SK-N-SH (cell line): ENCODE results near the gene MBD3. TPM values are rescaled to one million over a fixed set of nuclear protein-coding genes. Genes with fewer than 3 reads are reported as not detected.

ENCODE experiments used
- CTCF ChIA-PET: fragments of 300-600, 350-600 bp; formaldehyde crosslinking; extraction: SDS; loops from one replicate; lab custom pipeline; 2021; lab: Yijun Ruan, JAX
- POLR2A ChIA-PET: fragments of 350-600 bp; sonication (Branson Sonifier 250); formaldehyde crosslinking; extraction: SDS; loops from one replicate; lab custom pipeline; 2020; ENCODE audit warnings: antibody characterized with exemption, inconsistent platforms; lab: Yijun Ruan, JAX
- DNase-seq: peaks from one replicate; pipeline ENCODE4 v3.0.0; 2012
- H2AFZ ChIP-seq: fragments of 200-600 bp; sonication (generic); 2 replicates; pipeline ENCODE4 v1.8.1; 2016; ENCODE audit warnings: antibody characterized with exemption, mild to moderate bottlenecking, low read depth
- H3F3A ChIP-seq: fragments of 200-600 bp; sonication (generic); replicated peaks from 2 replicates; pipeline ENCODE3; 2016; ENCODE audit warnings: antibody characterized with exemption, mild to moderate bottlenecking; ENCODE audit not compliant: insufficient read depth
- H3K27ac ChIP-seq, 2 experiments: fragments of 200-500 bp in 1 of 2; fragments of 200-600 bp in 1 of 2; sonication (Bioruptor generic) in 1 of 2; sonication (generic), shearing (Covaris generic) in 1 of 2; 2 replicates each; pipeline versions ENCODE4 v1.5.1 to v1.6.1; 2014 to 2016; ENCODE audit warnings: low read depth in 2 of 2, inconsistent platforms in 1 of 2, low read length in 1 of 2, mild to moderate bottlenecking in 1 of 2, mixed read lengths in 1 of 2
- H3K27me3 ChIP-seq: fragments of 200-600 bp; sonication (generic), shearing (Covaris generic); 2 replicates; pipeline ENCODE4 v1.6.1; 2016; ENCODE audit warnings: mixed run types; ENCODE audit not compliant: insufficient read depth
- H3K36me3 ChIP-seq, 2 experiments: fragments of 200-500 bp in 1 of 2; fragments of 200-600 bp in 1 of 2; sonication (Bioruptor generic) in 1 of 2; sonication (generic) in 1 of 2; replicated peaks in 1 of 2; 2 replicates each; pipeline versions ENCODE3 to v1.5.1; 2014 to 2016; ENCODE audit warnings: low read length in 1 of 2, mild to moderate bottlenecking in 1 of 2; ENCODE audit not compliant: insufficient read depth in 2 of 2, control insufficient read depth in 1 of 2
- H3K4me1 ChIP-seq, 2 experiments: fragments of 200-500 bp in 1 of 2; fragments of 200-600 bp in 1 of 2; sonication (Bioruptor generic) in 1 of 2; sonication (generic), shearing (Covaris generic) in 1 of 2; 2 replicates each; pipeline versions ENCODE4 v1.5.1 to v1.6.1; 2014 to 2016; ENCODE audit warnings: low read depth in 1 of 2, low read length in 1 of 2, mixed run types in 1 of 2; ENCODE audit not compliant: insufficient read depth in 2 of 2, control insufficient read depth in 1 of 2
- H3K4me2 ChIP-seq: fragments of 200-600 bp; sonication (generic), shearing (Covaris generic); 2 replicates; pipeline ENCODE4 v1.6.1; 2017; ENCODE audit warnings: mixed run types
- H3K4me3 ChIP-seq, 2 experiments: fragments of 200-500 bp in 1 of 2; fragments of 200-600 bp in 1 of 2; sonication (Bioruptor generic) in 1 of 2; sonication (generic), shearing (Covaris generic) in 1 of 2; 2 replicates each; pipeline versions ENCODE4 v1.5.1 to v1.8.1; 2014 to 2016; ENCODE audit warnings: low read depth in 2 of 2, inconsistent platforms in 1 of 2, low read length in 1 of 2, mild to moderate bottlenecking in 1 of 2, mixed read lengths in 1 of 2, moderate library complexity in 1 of 2
- H3K79me2 ChIP-seq: fragments of 200-600 bp; sonication (generic); 2 replicates; pipeline ENCODE4 v1.8.1; 2017; ENCODE audit warnings: mild to moderate bottlenecking; ENCODE audit not compliant: insufficient read depth
- H3K9ac ChIP-seq: fragments of 200-600 bp; sonication (generic); 2 replicates; pipeline ENCODE4 v1.6.1; 2017; ENCODE audit warnings: mixed run types
- H3K9me2 ChIP-seq: fragments of 200-600 bp; sonication (generic); 2 replicates; pipeline ENCODE4 v1.6.1; 2017; ENCODE audit warnings: mixed run types
- H3K9me3 ChIP-seq: fragments of 200-600 bp; sonication (generic); 2 replicates; pipeline ENCODE4 v1.6.1; 2017; ENCODE audit warnings: mixed run types, mild to moderate bottlenecking, moderate library complexity
- H4K20me1 ChIP-seq: fragments of 200-600 bp; sonication (generic); 2 replicates; pipeline ENCODE4 v1.6.1; 2017; ENCODE audit warnings: mild to moderate bottlenecking, mixed run types; ENCODE audit not compliant: insufficient read depth
- CHD2 ChIP-seq: fragments of 150-350 bp; IDR thresholded peaks from 2 replicates; pipeline ENCODE4 v1.6.1; 2018; ENCODE audit warnings: low read length; ENCODE audit not compliant: partially characterized antibody
- ELF1 ChIP-seq: IDR thresholded peaks from 2 replicates; pipeline ENCODE4 v1.4.0; 2012
- EP300 ChIP-seq, 2 experiments: IDR thresholded peaks; 2 replicates each; pipeline versions ENCODE4 v1.4.0 to v1.6.1; 2012; ENCODE audit warnings: borderline replicate concordance in 1 of 2, low read depth in 1 of 2, low read length in 1 of 2
- EZH2phosphoT487 ChIP-seq: fragments of 200-600 bp; sonication (generic); IDR thresholded peaks from 2 replicates; pipeline ENCODE4 v1.6.1; 2017; ENCODE audit warnings: low read depth, mixed run types, mild to moderate bottlenecking, antibody characterized with exemption, moderate library complexity, borderline replicate concordance
- FOXJ3 ChIP-seq: sonication (generic); formaldehyde crosslinking; IDR thresholded peaks from 2 replicates; pipeline ENCODE4 v1.5.1; 2020; ENCODE audit warnings: mild to moderate bottlenecking, missing genetic modification reagents
- FOXM1 ChIP-seq: IDR thresholded peaks from 2 replicates; pipeline ENCODE4 v1.4.0; 2012; ENCODE audit warnings: low read depth, mild to moderate bottlenecking
- IRF3 ChIP-seq: fragments of 150-350 bp; IDR thresholded peaks from 2 replicates; pipeline ENCODE4 v1.6.1; 2016; ENCODE audit warnings: mild to moderate bottlenecking, low read depth, low read length
- MEF2A ChIP-seq: IDR thresholded peaks from 2 replicates; pipeline ENCODE4 v1.4.0; 2012; ENCODE audit warnings: low read depth, borderline replicate concordance
- POLR2AphosphoS5 ChIP-seq: IDR thresholded peaks from 2 replicates; pipeline ENCODE4 v1.6.1; 2012; ENCODE audit warnings: low read depth, low read length
- RCOR1 ChIP-seq: fragments of 150-350 bp; IDR thresholded peaks from 2 replicates; pipeline ENCODE4 v1.6.1; 2017; ENCODE audit warnings: antibody characterized with exemption, low read length
- RFX5 ChIP-seq: IDR thresholded peaks from 2 replicates; pipeline ENCODE4 v1.6.1; 2012; ENCODE audit warnings: mild to moderate bottlenecking, improper control_type of control experiment, low read length
- RXRA ChIP-seq: IDR thresholded peaks from 2 replicates; pipeline ENCODE4 v1.4.0; 2012; ENCODE audit warnings: low read depth, mild to moderate bottlenecking, borderline replicate concordance
- SIN3A ChIP-seq: IDR thresholded peaks from 2 replicates; pipeline ENCODE4 v1.6.1; 2012; ENCODE audit warnings: low read depth, mild to moderate bottlenecking, low read length, moderate library complexity, borderline replicate concordance
- TEAD4 ChIP-seq: IDR thresholded peaks from 2 replicates; pipeline ENCODE4 v1.4.0; 2012; ENCODE audit warnings: mild to moderate bottlenecking, borderline replicate concordance; ENCODE audit not compliant: insufficient read depth
- USF1 ChIP-seq: IDR thresholded peaks from 2 replicates; pipeline ENCODE4 v1.4.0; 2012; ENCODE audit warnings: low read depth, borderline replicate concordance
- WGBS: methylation state at CpG from one replicate; pipeline ENCODE4 v1.1.6; 2017; ENCODE audit warnings: low lambda C conversion rate; 5-methylcytosine and 5-hydroxymethylcytosine counted together
- polyA plus RNA-seq, 3 experiments: library from polyadenylated mRNA; depleted of rRNA; stranded (reverse); fragments of >200 nt; gene quantifications; 2 replicates each; pipeline ENCODE4 v1.2.3, GENCODE V29; 2012
- TF ChIP-seq, protein P1 (sequence below): IDR thresholded peaks from 2 replicates; pipeline ENCODE4 v1.4.0; 2012; ENCODE audit warnings: low read depth
- TF ChIP-seq, protein P2 (sequence below): fragments of 150-350 bp; IDR thresholded peaks from 2 replicates; pipeline ENCODE4 v1.6.1; 2017; ENCODE audit warnings: antibody characterized with exemption, low read length, low read depth, borderline replicate concordance
- TF ChIP-seq, protein P3 (sequence below): fragments of 200-600 bp; sonication (generic); IDR thresholded peaks from 2 replicates; pipeline ENCODE4 v1.6.1; 2017; ENCODE audit warnings: antibody characterized with exemption, mild to moderate bottlenecking, moderate library complexity

The MBD3 gene
- polyA plus RNA-seq, 1 of the 3 experiments (the other 2 are of a cell fraction) = 96.5 TPM

- H3K9me3 ChIP-seq = no peaks in the 10 kb centered on the region
- H3K27me3 ChIP-seq = no peaks in the 10 kb centered on the region
- POLR2A ChIA-PET = interaction anchor here (0.8 kb wide), 1 partner anchor 18 kb away, joined by 3 read pairs; no protein-coding TSS in a partner anchor
- H3K9me2 ChIP-seq = no peaks in the 10 kb centered on the region
- peaks cover 0 to 11% of the 10 kb centered on the region in 2 experiments for H3K36me3 ChIP-seq
- CTCF ChIA-PET = interaction anchor here (1.0 to 1.9 kb wide), 3 partner anchors 13 to 29 kb away, joined by 3 to 4 read pairs (median 3); no protein-coding TSS in a partner anchor
- no peaks in the 10 kb centered on the region for H3K4me1 ChIP-seq
- 93% methylated on average over 24 of the region's 34 CpGs for WGBS
- no peak overlapping the region for H3K4me2 ChIP-seq
- H4K20me1 ChIP-seq = no peaks in the 10 kb centered on the region
- no peak for DNase-seq
- H3K4me3 ChIP-seq = no peak overlapping the region
- TF ChIP-seq FOXM1 (no peak), CHD2 (no peak), TEAD4 (no peak), POLR2AphosphoS5 (no peak), RCOR1 (no peak), ELF1 (no peak), EP300 (IDR thresholded peaks at IDR 0.05; ENCODE audit: borderline replicate concordance in 1 of 2, low read depth in 1 of 2, low read length in 1 of 2) (no peak), EZH2phosphoT487 (no peak), MEF2A (no peak), IRF3 (no peak)
- TF ChIP-seq, protein P1, sequence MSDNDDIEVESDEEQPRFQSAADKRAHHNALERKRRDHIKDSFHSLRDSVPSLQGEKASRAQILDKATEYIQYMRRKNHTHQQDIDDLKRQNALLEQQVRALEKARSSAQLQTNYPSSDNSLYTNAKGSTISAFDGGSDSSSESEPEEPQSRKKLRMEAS = no peak
- TF ChIP-seq, all 33 proteins: peak for 0
- H3K79me2 ChIP-seq = no peaks in the 10 kb centered on the region; the same call in 1 of the 2 replicates
- H3K27ac ChIP-seq = no peak overlapping the region
- no peak overlapping the region for H3K9ac ChIP-seq
- H2AFZ ChIP-seq = no peak overlapping the region
- H3F3A ChIP-seq = peaks cover 10% of the 10 kb centered on the region
Observed at GRCh38 chr19:1574354-1575136, 18.1 kb downstream of the MBD3 start.

DNA sequence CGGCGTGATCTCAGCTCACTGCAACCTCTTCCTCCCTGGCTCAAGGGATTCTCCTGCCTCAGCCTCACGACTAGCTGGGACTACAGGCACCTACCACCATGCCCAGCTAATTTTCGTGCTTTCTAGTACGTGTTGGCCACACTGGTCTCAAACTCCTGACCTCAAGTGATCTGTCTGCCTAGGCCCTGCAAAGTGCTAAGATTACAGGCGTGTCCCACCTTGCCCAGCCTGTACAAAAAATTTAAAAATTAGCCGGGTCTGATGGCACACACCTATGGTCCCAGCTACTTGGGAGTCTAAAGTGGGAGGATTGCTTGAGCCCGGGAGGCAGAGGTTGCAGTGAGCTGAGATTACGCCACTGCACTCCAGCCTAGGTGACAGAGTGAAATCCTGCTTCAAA lies 19.9 kb downstream of the MBD3 start:
- Histone ChIP-seq H2AFZ (no peak overlapping the region), H3K4me1 (peaks cover 0 to 4% of the 10 kb centered on the region in 2 experiments; a peak in 1 of 4 replicates), H3K9me2 (no peaks in the 10 kb centered on the region), H3K79me2 (no peaks in the 10 kb centered on the region; the same call in 1 of the 2 replicates), H3K36me3 (peaks cover 0 to 5% of the 10 kb centered on the region in 2 experiments), H3K9me3 (no peaks in the 10 kb centered on the region), H4K20me1 (no peaks in the 10 kb centered on the region), H3K27me3 (no peaks in the 10 kb centered on the region), H3K4me3 (no peak overlapping the region), H3F3A (peaks cover 10% of the 10 kb centered on the region), H3K27ac (no peak overlapping the region), H3K4me2 (no peak overlapping the region), H3K9ac (no peak overlapping the region)
- no peak for DNase-seq
- ChIA-PET POLR2A (interaction anchor here (0.6 kb wide), 2 partner anchors 13 to 18 kb away, joined by 3 to 4 read pairs; no protein-coding TSS in a partner anchor), CTCF (no interaction called here)
- 85% methylated on average over 9 of the region's 9 CpGs for WGBS
- TF ChIP-seq, protein P2, sequence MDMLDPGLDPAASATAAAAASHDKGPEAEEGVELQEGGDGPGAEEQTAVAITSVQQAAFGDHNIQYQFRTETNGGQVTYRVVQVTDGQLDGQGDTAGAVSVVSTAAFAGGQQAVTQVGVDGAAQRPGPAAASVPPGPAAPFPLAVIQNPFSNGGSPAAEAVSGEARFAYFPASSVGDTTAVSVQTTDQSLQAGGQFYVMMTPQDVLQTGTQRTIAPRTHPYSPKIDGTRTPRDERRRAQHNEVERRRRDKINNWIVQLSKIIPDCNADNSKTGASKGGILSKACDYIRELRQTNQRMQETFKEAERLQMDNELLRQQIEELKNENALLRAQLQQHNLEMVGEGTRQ = no peak
- TF ChIP-seq RCOR1 = no peak
- TF ChIP-seq, protein P3, sequence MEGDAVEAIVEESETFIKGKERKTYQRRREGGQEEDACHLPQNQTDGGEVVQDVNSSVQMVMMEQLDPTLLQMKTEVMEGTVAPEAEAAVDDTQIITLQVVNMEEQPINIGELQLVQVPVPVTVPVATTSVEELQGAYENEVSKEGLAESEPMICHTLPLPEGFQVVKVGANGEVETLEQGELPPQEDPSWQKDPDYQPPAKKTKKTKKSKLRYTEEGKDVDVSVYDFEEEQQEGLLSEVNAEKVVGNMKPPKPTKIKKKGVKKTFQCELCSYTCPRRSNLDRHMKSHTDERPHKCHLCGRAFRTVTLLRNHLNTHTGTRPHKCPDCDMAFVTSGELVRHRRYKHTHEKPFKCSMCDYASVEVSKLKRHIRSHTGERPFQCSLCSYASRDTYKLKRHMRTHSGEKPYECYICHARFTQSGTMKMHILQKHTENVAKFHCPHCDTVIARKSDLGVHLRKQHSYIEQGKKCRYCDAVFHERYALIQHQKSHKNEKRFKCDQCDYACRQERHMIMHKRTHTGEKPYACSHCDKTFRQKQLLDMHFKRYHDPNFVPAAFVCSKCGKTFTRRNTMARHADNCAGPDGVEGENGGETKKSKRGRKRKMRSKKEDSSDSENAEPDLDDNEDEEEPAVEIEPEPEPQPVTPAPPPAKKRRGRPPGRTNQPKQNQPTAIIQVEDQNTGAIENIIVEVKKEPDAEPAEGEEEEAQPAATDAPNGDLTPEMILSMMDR = no peak
- TF ChIP-seq USF1 = no peak
- no peak for TF ChIP-seq RFX5
- no peak for TF ChIP-seq TEAD4
- TF ChIP-seq EP300 (IDR thresholded peaks at IDR 0.05; ENCODE audit: borderline replicate concordance in 1 of 2, low read depth in 1 of 2, low read length in 1 of 2) = no peak
- TF ChIP-seq FOXJ3 (CRISPR knock-in tag) = no peak
- TF ChIP-seq RXRA = no peak
- TF ChIP-seq SIN3A = no peak
